HG02759 (cell line): ENCODE measurements around the gene TMEM132A.

Experiments used
- ATAC-seq: cut with Tn5 transposase; IDR thresholded peaks from one replicate; pipeline ENCODE4 v1.9.1; 2021; ENCODE audit warnings: mild to moderate bottlenecking, moderate library complexity; ENCODE audit not compliant: unreplicated experiment

The TMEM132A gene

DNA sequence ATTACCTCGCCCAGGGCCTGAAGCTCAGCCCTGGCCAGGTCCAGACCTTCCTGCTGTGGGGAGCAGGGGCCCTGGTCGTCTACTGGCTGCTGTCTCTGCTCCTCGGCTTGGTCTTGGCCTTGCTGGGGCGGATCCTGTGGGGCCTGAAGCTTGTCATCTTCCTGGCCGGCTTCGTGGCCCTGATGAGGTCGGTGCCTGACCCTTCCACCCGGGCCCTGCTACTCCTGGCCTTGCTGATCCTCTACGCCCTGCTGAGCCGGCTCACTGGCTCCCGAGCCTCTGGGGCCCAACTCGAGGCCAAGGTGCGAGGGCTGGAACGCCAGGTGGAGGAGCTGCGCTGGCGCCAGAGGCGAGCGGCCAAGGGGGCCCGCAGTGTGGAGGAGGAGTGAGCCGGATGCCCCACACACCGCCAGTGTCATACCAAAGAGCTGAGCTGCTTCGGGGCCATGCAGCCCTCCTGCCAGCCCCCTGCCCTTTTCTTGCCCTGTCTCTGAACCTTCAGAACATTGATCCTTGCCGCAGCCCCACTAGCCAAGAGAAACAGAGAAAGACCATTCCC is 2.4 kb upstream of the TMEM132A start:
- no peak for ATAC-seq

DNA sequence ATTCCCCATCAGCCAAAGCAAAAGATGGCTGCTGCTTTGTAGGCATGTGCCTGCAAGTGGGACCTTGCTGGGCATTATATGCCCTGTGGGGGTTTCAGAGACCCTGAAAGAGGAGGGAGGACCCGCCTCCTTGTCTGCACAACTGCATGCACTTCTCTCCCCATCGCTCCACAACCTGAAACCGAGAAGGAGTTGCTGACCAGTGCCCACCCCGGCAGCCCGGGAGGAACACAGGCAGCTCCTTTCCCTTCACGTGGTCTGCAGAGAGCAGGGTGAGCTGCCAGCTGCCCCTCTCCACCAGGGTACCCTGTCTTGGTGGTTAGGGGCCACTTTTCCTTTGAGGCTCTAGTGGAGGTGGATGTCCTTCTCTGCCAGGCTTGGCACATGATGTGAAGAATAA is 1.4 kb upstream of the TMEM132A start:
- no peak for ATAC-seq

DNA sequence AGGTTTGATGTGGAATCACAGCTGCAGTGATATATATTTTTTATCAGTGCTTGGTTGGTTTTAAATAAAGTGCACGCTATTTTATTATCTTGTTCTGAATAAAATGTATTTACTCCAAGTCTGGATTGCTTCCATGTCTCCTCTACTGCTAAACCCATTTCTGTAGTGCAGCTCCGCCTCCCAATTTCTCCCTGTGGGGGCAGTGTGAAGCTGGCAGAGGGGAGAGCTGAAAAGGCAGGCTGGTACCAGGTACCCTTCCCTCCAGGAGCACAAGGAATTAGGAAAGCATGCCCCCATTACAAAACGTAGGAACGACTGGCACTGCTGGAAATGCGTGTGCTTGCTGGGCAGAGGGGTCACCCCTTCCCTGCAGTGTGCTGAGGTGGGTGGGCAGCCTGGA is 934 bp upstream of the TMEM132A start:
- no peak for ATAC-seq

DNA sequence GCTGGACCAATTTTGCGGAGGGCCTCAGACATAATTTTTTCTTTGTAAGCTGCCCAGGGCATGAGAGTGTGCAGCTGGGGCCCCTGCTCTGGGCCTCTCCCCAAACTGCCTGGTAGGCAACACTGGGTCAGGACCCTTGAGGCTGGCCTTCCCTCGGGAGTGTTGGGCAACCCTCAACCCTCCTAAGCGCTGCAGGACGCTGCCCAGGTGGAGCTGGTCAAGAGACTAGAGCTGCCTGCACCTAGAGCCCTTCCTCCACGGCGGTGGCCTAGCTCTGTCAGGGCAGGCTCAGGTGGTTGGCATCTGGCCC is 505 bp upstream of the TMEM132A start:
- ATAC-seq, result no peak

DNA sequence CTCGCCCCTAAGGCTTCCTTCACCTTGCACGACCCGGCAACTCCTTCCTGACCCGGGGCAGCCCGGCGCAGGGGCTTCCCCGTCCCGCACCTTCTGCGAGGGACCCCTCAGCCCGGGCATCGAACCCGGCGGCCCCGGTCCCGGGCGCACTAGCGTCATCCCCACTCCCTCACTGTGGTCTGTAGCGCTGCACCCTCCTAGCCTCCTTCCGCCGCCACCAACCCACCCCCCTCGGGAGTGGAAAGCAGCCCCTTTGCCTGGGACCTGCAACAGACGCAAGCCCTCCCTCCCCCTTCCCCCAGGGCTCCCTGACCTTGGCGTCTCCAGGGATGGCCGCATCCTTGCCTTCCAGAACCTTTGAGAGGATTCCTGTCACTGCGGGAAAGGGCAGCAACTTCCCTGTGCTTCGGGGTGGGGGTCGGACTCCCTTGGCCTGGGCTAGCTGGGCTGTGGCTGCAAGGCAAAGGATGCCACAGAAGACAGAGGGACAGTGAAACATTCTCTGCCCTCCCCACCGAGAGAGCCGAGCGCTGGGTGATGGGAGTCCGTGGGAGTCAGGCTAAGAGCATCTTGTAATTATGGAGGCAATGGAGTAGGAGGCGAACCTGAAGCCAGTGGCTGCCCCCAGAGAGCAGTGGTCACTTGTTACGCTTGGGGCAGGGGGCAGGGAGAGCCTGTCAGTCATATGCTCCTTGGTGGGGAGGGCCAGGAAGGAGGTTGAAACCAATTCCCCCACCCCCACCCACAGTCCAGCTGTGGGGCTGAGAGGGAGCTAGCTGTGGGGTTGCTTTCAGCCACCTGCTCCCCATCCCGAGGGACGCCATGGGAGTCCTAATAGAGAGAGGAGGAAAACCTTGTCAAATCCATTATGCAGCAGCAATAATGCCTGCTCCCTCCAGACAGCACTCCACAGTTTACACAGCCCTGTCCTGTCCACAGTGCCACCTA is 920 bp downstream of the TMEM132A start:
- ATAC-seq, result no peak

DNA sequence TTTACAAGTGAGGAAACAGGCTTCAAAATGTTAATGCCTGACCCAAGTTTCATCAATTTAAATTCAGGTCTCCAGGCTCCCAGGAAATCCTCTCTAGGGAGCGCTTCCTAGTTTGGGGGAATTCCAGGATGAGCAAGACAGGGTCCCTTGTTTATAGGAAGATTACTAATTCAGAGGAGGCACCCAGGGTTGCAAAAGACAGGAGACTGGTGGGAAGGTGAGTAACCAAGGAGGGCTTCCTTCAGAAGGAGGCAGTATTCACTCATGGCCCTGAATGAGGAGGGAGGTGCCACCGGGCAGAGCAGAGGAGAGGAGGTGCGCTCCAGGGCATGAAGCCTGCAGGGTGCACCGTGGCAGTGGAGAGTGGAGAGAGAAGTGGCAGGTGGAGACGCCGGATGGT is 1.6 kb downstream of the TMEM132A start:
- ATAC-seq, result no peak

DNA sequence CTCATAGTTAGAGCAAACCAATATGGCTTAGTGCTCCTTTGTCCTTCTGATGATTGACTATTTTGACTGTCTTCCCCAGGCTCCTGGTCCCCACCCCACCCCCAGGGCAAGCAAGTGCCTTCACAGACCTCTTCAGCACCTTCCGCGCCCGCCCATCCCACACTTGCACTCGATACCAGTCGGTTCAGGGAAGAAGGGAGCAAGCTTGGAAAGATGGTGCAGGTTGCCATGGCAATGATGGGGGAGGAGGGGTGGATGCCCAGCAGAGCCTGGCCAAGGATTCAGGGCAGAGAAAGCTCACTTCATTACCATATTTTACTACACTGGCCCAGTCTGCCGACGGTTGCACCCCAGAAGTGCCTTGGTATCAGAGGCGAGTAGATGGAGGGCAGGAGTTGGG is 2.2 kb downstream of the TMEM132A start:
- ATAC-seq, result no peak

DNA sequence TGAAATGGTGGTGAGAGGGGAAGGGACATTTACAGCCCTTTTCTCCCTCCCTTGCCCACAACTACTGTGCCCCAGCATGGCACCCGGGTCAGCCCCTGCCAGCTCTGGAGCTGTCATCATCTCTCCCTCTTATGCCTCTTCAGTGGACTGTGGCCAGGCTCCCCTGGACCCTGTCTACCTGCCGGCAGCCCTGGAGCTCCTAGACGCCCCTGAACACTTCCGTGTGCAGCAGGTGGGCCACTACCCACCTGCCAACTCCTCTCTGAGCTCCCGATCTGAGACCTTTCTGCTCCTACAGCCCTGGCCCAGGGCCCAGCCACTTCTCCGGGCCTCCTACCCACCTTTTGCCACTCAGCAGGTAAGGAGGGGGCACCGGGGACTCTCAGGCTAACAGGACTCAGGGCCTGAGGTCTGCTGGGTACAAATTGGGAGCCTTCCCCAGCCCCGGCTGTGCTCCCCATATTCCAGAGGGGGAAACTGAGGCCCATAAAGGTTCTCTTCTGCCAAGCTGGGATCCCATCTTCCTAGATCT is 2.9 kb downstream of the TMEM132A start:
- ATAC-seq, result no peak

DNA sequence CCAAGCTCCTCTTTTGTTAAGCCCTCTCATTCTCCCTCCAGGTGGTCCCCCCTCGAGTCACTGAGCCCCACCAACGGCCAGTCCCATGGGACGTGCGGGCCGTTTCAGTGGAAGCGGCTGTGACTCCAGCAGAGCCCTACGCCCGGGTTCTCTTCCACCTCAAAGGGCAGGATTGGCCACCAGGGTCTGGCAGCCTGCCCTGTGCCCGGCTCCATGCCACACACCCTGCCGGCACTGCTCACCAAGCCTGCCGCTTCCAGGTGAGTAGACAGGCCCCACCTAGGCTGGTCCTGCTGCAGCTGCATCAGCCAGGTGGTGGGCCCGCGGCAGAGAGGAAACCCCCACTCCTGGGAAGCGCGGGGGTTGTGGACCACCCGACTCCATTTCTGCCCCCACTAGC is 3.3 kb downstream of the TMEM132A start:
- ATAC-seq, result no peak

DNA sequence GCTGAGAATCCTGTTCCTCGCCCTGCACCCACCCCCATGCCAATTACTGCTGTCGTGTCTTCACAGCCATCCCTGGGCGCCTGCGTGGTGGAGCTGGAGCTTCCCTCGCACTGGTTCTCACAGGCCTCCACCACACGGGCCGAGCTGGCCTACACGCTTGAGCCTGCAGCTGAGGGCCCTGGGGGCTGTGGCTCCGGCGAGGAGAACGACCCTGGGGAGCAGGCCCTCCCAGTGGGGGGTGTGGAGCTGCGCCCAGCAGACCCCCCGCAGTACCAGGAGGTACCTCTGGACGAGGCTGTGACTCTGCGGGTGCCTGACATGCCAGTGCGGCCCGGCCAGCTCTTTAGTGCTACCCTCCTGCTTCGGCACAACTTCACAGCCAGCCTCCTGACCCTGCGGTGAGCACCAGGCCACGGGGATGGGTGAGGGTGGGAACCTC is 4.3 kb downstream of the TMEM132A start:
- ATAC-seq, result no peak

DNA sequence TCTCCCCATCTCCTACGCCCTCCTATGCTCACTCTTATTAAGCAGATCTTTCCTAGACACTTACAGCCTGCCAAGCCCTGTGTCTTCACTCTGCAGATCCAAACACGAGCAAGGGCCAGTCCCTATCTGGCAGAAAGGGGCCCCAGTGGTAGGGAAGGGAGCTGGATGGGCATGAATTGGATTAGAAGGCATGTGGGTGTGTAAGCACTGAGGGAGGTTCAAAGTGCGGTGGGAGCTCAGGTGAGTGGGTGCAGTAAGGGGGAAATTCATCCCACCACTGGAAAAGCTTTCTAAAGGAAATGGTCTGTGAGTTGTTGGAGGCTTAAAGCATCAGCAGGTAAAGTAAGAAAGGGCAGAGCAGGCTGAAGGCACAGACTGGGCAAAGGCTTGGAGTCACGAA is 5.5 kb downstream of the TMEM132A start:
- no peak for ATAC-seq

DNA sequence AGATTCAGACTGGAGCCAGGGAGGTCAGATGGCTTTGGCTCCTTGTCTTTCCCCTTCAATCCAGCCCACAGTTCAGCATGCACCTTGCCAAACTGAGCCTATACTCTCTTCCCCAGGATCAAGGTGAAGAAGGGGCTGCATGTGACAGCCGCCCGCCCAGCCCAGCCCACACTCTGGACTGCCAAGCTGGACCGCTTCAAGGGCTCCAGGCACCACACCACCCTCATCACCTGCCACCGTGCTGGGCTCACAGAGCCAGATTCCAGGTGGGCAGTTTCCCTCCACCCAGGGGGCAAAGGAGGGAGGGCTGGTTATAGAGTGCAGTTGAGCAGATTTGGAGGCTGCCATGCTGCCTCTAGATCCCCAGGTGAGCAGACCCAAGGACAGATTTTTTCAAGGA is 6.1 kb downstream of the TMEM132A start:
- no peak for ATAC-seq

DNA sequence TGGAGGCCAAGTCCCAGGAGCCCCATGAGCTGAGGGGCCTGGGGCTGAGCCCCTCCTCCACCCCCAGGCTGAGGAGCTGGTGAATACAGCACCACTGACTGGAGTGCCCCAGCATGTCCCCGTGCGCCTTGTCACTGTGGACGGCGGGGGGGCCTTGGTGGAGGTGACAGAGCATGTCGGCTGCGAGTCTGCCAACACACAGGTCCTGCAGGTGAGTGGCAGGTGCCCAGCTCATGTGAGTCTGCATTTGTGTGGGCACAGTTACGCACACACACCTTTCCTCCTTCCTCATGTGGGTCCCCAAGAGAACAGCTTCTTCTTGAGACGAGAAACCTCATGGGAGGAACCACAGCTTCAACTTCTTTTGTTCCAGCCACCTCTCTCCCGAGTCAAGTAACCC is 7.7 kb downstream of the TMEM132A start:
- no peak for ATAC-seq

DNA sequence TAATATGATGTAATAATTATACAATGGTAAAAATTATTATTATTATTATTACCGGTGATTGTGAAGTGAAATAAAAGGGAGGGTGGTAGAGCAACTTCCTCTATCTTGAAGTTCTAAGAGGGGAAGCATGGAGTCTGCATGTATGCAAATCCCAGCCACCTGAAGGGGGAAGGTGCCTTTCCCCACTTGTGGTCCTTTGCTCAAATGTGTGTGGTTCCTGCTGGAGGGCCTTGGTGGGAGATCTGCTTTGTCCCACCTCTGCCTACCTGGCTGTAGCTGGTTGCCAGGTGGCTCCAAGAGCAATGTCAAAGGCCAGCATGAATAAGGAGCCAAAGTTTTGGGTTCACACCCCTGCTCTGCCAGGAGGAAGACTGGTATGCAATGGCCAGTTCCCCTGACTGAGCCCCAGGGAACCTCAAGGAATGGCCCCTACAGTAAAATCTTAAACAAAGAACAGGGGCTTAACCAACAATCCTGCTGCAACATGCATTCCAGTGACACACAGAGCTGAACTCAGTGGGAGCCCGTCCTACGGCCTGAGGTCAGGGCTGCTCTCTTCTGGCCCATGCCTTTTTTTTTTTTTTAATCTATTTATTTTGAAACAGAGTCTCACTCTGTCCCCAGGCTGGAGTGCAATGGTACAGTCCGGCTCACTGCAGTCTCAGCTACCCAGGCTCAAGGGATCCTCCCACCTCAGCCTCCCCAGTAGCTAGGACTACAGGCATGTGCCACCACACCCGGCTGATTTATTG is 8.5 kb downstream of the TMEM132A start:
- no peak for ATAC-seq

DNA sequence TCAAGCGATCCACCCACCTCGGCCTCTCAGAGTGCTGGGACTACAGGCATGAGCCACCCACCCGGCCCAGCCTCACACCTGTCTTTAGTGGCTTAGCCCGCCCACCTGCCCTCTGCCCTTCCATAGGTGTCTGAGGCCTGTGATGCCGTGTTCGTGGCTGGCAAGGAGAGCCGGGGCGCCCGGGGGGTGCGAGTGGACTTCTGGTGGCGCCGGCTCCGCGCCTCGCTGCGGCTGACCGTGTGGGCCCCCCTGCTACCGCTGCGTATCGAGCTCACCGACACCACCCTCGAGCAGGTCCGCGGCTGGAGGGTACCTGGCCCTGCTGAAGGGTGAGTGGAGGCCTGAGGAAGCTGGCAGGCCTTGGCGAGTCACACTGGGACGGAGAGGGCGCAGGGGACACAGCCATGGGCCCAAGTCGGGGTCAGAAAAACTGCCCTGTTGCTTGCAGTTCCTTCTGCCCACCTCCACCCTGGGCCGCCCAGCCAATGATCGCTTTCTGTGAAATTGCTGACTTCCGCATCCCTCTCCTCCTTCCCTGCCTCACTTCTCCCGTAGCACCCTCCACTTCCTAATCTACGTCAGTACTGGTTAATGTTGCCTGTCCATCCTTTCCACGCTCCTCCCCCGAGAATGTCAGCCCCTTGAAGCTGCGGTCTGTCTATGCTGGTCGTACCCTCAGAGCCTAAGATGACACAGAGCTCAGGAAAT is 9.3 kb downstream of the TMEM132A start:
- no peak for ATAC-seq

DNA sequence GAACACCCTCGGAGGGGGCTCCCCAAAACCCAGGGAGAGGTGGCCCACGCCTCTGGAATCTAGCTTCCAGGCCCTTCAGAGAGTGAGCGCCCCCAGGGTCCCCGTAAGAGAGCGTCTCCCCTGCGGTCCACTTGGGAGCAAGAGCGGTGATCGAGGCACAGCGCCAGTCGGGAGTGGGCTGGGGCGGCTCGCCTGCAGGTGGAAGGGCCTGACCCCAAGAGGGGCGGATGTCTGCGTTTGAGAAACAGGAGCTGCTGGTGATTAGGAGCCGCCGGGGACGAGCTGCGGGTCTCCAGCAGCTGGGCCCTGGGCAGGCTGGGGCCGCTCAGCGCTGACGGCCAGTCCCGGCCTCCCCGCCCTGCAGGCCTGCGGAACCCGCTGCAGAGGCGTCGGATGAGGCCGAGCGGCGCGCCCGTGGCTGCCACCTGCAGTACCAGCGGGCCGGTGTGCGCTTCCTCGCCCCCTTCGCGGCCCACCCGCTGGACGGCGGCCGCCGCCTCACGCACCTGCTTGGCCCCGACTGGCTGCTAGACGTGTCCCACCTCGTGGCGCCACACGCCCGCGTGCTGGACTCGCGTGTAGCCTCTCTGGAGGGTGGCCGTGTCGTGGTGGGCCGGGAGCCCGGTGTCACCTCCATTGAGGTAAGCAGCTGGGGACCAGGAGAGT is 10.0 kb downstream of the TMEM132A start:
- ATAC-seq, result no peak

DNA sequence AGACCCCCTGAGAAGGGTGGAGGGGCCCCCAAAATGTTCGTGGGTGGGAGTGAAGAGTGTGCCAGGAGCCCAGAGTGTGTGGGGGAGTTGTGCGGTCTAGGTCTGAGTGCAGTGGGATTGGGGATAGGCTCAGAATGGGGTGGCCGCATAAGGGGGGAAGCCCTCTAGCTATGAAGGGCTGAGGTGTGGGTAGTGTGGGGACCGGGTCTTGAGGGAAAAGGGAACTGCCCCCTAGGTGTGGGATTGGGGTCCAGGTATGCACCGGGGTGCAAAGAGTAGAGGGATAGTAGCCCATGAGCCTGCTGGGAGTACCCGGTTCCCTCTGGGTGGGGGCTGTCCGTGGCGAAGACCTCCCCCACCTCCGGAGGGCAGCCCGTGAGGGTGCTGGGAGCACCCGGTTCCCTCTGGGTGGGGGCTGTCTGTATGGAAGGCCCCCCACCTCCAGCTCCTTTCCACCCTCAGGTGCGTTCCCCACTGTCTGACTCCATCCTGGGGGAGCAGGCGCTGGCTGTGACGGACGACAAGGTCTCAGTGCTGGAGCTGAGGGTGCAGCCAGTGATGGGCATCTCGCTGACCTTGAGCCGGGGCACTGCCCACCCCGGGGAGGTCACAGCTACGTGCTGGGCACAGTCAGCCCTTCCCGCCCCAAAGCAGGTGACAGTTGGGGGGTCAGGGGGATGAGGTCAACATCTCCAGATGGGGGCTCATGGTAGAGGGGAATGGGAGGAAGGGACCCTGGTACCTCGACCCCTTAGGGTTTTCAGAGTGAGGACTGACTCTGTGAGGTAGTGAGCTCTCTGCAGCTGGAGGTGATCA is 10.7 kb downstream of the TMEM132A start:
- no peak for ATAC-seq

DNA sequence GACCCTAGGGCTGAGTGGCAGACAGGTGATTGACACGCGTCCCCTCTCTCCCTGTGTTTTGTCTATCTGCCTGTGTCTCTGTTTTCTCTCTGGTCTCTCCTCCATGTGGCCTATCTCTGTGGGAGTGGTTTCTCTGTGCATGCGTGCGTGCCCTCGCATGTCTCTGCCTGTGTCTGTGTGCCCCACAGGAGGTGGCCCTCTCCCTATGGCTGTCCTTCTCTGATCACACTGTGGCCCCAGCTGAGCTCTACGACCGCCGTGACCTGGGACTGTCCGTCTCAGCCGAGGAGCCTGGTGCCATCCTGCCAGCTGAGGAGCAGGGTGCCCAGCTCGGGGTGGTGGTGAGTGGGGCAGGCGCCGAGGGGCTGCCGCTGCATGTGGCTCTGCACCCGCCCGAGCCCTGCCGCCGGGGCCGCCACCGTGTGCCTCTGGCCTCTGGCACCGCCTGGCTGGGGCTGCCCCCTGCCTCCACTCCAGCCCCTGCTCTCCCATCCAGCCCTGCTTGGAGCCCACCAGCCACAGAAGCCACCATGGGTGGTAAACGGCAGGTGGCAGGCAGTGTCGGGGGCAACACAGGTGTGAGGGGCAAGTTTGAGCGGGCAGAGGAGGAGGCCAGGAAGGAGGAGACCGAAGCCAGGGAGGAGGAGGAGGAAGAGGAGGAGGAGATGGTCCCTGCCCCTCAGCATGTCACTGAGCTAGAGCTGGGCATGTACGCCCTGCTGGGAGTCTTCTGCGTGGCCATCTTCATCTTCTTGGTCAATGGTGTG is 11.6 kb downstream of the TMEM132A start:
- no peak for ATAC-seq
